ENCODE results near the gene BMP7. TPM values are rescaled to one million over a fixed set of nuclear protein-coding genes. Genes with fewer than 3 reads are reported as not detected.

BMP7 gene
- total RNA-seq, 2 experiments from 2014 or later = 2.2 to 94.2 TPM

DNA sequence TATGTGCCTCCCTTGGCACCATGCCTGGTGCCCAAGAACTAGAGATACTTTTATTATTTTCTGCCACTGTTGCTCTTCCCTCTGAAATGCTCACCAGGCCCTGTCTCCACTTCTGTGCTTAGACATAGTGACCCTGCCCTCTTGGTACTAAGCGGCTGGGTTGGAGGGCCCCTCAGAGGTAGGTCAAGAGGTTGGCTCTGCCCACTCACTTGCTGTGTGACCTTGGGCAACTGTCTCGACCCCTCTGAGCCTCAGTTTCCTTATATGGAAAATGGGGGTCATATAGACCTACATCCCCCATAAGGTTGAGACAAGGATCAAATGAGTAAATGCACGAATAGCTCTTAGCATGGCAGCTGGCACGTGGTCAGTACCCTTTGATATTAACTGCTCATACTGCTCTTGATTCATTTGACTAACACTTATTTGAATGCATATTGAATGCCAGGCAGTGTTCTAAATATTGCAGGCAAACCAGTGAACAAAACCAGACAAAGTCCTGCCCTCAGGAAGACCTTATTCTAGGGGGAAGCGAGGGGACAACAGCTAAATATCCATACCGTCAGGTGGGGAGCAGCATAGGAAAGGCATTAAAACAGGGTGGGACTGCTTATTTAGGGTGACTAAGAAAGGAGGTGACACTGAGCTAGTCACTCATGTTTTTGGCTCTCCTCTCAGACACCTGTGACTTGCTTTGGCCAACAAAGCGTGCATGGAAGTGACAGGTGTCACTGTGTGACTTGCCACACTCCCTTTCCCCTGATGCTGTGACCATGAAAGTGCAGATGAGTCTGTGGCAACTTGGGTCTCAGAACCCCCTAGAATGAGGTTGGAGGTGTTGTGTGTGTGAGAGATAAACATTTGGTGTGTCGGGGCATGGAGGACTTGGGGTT is 48.9 kb upstream of the BMP7 start:
- DNase-seq (ENCODE audit: low spot score) = peak; percentile 87
- H3K9me2 ChIP-seq (ENCODE audit: insufficient read depth, low read length) = no peaks in the 10 kb centered on the region
- H3K79me2 ChIP-seq (ENCODE audit: insufficient read depth, low read depth, low read length) = no peaks in the 10 kb centered on the region
- peak overlapping the region; percentile 9 for H3K4me3 ChIP-seq (ENCODE audit: low read depth, low read length, poor library complexity, severe bottlenecking)
- no peaks in the 10 kb centered on the region for H4K20me1 ChIP-seq (ENCODE audit: insufficient read depth, low read length)
- H3K4me1 ChIP-seq (ENCODE audit: insufficient read depth, low read length, poor library complexity, severe bottlenecking) = peaks cover 84% of the 10 kb centered on the region
- H3K27ac ChIP-seq (ENCODE audit: low read depth, low read length, poor library complexity, severe bottlenecking) = peak overlapping the region; percentile 95
- CTCF ChIA-PET (ENCODE audit: unreplicated experiment) = no interaction called here
- BruUV-seq (replicated peaks) = no TSS peak
- H2AFZ ChIP-seq (ENCODE audit: low read length) = peak overlapping the region; percentile 9; the same call in 1 of the 2 replicates
- no peaks in the 10 kb centered on the region for H3K36me3 ChIP-seq (ENCODE audit: insufficient read depth, low read length)
- peak overlapping the region; percentile 69 for H3K4me2 ChIP-seq (ENCODE audit: low read length)
- no peak for TF ChIP-seq EZH2phosphoT487 (IDR thresholded peaks at IDR 0.05; ENCODE audit: borderline replicate concordance, low read depth, low read length)
- intact Hi-C loops (cut with micrococcal nuclease; ENCODE audit: unreplicated experiment) = loop anchor here (5.0 kb wide), 3 partner anchors 68 to 367 kb away; no protein-coding TSS in a partner anchor
- no peaks in the 10 kb centered on the region for H3K9me3 ChIP-seq (ENCODE audit: low read length)
- POLR2A ChIA-PET = interaction anchor here (0.6 to 5.4 kb wide), 8 partner anchors 8 to 217 kb away, joined by 3 to 27 read pairs (median 3); no protein-coding TSS in a partner anchor

- Histone ChIP-seq H2AFZ (ENCODE audit: low read length) (peak overlapping the region; percentile 26; the same call in 1 of the 2 replicates), H3K79me2 (ENCODE audit: insufficient read depth, low read depth, low read length) (no peaks in the 10 kb centered on the region), H3K36me3 (ENCODE audit: insufficient read depth, low read length) (no peaks in the 10 kb centered on the region), H3K4me3 (ENCODE audit: low read depth, low read length, poor library complexity, severe bottlenecking) (no peak overlapping the region), H4K20me1 (ENCODE audit: insufficient read depth, low read length) (no peaks in the 10 kb centered on the region), H3K9me2 (ENCODE audit: insufficient read depth, low read length) (no peaks in the 10 kb centered on the region), H3K27ac (ENCODE audit: low read depth, low read length, poor library complexity, severe bottlenecking) (peak overlapping the region; percentile 95), H3K4me1 (ENCODE audit: insufficient read depth, low read length, poor library complexity, severe bottlenecking) (peaks cover 84% of the 10 kb centered on the region), H3K4me2 (ENCODE audit: low read length) (peak overlapping the region; percentile 69), H3K9me3 (ENCODE audit: low read length) (no peaks in the 10 kb centered on the region)
- BruUV-seq (replicated peaks) = no TSS peak
- TF ChIP-seq EZH2phosphoT487 (IDR thresholded peaks at IDR 0.05; ENCODE audit: borderline replicate concordance, low read depth, low read length) (no peak), CTCF (conservative IDR thresholded peaks at IDR 0.05; ENCODE audit: low read length) (no peak)
- CTCF ChIA-PET (ENCODE audit: unreplicated experiment) = interaction anchor here (1.2 kb wide), 1 partner anchor 19 kb away, joined by 3 read pairs; no protein-coding TSS in a partner anchor
- POLR2A ChIA-PET = interaction anchor here (5.4 kb wide), 1 partner anchor 12 kb away, joined by 27 read pairs; no protein-coding TSS in a partner anchor
- no peak for DNase-seq (ENCODE audit: low spot score)
- intact Hi-C loops (cut with micrococcal nuclease; ENCODE audit: unreplicated experiment) = no loop called here
Measured at GRCh38 chr20:57313951-57314350, 47.5 kb upstream of the BMP7 start.

- CTCF ChIA-PET (ENCODE audit: unreplicated experiment) = no interaction called here
- Histone ChIP-seq H2AFZ (ENCODE audit: low read length) (peak overlapping the region; percentile 26; the same call in 1 of the 2 replicates), H3K79me2 (ENCODE audit: insufficient read depth, low read depth, low read length) (no peaks in the 10 kb centered on the region), H3K4me3 (ENCODE audit: low read depth, low read length, poor library complexity, severe bottlenecking) (no peak overlapping the region), H3K27ac (ENCODE audit: low read depth, low read length, poor library complexity, severe bottlenecking) (no peak overlapping the region), H3K4me1 (ENCODE audit: insufficient read depth, low read length, poor library complexity, severe bottlenecking) (peaks cover 84% of the 10 kb centered on the region), H3K9me3 (ENCODE audit: low read length) (no peaks in the 10 kb centered on the region), H4K20me1 (ENCODE audit: insufficient read depth, low read length) (no peaks in the 10 kb centered on the region), H3K36me3 (ENCODE audit: insufficient read depth, low read length) (no peaks in the 10 kb centered on the region), H3K4me2 (ENCODE audit: low read length) (peak overlapping the region; percentile 3; the same call in 1 of the 2 replicates), H3K9me2 (ENCODE audit: insufficient read depth, low read length) (no peaks in the 10 kb centered on the region)
- no peak for DNase-seq (ENCODE audit: low spot score)
- TF ChIP-seq EZH2phosphoT487 (IDR thresholded peaks at IDR 0.05; ENCODE audit: borderline replicate concordance, low read depth, low read length) = no peak
- no peak for TF ChIP-seq CTCF (conservative IDR thresholded peaks at IDR 0.05; ENCODE audit: low read length)
- POLR2A ChIA-PET = interaction anchor here (5.4 kb wide), 1 partner anchor 13 kb away, joined by 27 read pairs; no protein-coding TSS in a partner anchor
- intact Hi-C loops (cut with micrococcal nuclease; ENCODE audit: unreplicated experiment) = no loop called here
- no TSS peak for BruUV-seq (replicated peaks)
Measured at GRCh38 chr20:57313230-57313629, 46.8 kb upstream of the BMP7 start.

All from OCI-LY7 (cell line).